Measurements from ENCODE around the gene OR4X2. TPM values are rescaled to one million over a fixed set of nuclear protein-coding genes. Genes with fewer than 3 reads are reported as not detected.

OR4X2 gene
- total RNA-seq: not detected

DNA sequence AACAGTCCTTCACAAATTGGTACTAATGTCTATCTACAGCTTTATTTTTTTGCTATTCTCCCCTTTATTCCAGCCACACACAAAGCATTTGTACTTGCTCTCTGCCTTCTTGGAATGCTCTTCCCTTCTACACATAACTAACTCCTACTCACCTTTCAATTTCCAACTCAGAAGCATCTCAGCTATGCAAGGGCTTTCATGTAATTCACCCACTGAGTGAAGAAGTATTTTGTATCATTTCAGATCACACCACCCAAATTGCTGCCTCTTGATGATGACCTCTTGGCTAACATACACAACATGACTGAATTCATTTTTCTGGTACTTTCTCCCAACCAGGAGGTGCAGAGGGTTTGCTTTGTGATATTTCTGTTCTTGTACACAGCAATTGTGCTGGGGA lies at the start of gene OR4X2:
Gene OR4X2, plus strand, starts transcription at position 301 of the 400 bp plus-strand sequence. Its CDS starts 0 bp downstream, at position 301.

DNA sequence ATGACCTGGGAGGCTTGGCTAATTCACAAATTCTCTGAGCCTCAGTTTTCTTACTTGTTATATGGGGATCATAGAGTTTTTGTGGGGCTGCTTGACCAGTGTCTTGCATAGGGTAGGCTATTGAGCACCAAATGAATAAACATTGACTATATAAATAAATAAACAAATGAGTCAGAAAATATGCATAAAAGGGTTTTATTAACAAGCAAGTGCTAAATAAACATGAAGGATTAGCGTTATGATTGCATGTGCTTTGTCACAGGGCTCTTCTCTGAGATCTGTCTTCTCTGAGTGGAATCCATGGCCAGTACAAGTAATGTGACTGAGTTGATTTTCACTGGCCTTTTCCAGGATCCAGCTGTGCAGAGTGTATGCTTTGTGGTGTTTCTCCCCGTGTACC lies 28.4 kb upstream of the OR4X2 start, which contains the start of gene OR4B1:
Gene OR4B1, plus strand, starts transcription at position 301 of the 400 bp plus-strand sequence. Its CDS starts 0 bp downstream, at position 301.

DNA sequence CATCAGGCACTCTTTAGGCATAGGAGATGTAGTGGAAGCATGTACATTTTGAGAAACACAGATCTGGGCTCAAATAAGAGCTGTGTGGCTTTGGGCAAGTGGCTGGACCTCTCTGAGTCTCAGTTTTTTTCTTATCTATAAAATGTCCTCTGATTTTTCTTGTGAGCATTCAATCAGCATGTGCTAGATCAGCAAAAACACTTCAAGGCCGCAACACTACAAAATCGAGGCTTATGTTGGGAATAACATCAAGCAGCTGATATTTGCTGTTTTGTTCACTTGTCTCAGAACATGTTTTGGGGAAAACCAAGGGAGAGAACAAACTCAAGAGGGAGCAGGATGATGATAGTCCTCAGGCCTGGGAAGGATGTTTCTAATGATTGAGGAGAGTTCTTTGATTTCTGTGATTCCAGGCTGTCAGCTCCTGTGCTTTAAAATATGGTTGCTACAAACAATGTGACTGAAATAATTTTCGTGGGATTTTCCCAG lies 18.6 kb downstream of the OR4X2 start, which contains the start of gene OR4X1:
Gene OR4X1, plus strand, starts transcription at position 439 of the 489 bp plus-strand sequence. Its CDS starts 0 bp downstream, at position 439.

Other genes with a start within 250 kb of the OR4X2 start
- gene OR4B1, start 28.3 kb upstream of the OR4X2 start, total RNA-seq: not detected
- gene OR4X1, start 18.8 kb downstream of the OR4X2 start, total RNA-seq: not detected
- gene OR4S1, start 61.1 kb downstream of the OR4X2 start, total RNA-seq: not detected
- gene OR4C3, start 79.8 kb downstream of the OR4X2 start, total RNA-seq: not detected
- not detected for gene OR4C5, start 121.4 kb downstream of the OR4X2 start, total RNA-seq
- gene OR4A47, start 243.7 kb downstream of the OR4X2 start, total RNA-seq: not detected

Data from melanocyte of skin (primary cell).